ENCODE results near the gene ALOX15. TPM values are rescaled to one million over a fixed set of nuclear protein-coding genes. Genes with fewer than 3 reads are reported as not detected.

ALOX15 gene
- total RNA-seq, 1 experiment from 2014 or later: 0.31 TPM

DNA sequence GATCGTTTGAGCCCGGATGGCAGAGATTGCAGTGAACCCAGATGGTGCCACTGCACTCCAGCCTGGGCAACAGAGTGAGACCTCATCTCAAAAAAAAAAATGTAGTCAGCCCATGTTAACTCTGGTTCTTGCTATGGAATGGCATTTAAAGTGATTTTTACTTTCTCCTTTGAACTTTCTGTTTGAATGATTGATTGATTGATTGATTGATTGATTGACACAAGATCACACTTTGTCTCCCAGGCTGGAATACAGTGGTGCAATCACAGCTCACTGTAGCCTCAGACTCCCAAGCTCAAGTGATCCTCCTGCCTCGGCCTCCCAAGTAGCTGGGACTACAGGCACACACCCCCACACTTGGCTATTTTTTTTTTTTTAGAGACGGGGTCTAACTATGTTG, 40.2 kb downstream of the ALOX15 start:
- H4K5ac ChIP-seq (ENCODE audit: insufficient read length, low read depth, low read length): no peak overlapping the region
- H3K79me2 ChIP-seq (ENCODE audit: insufficient read depth, low read length): no peaks in the 10 kb centered on the region
- no peak overlapping the region for H3K56ac ChIP-seq (ENCODE audit: insufficient read length, low read depth, low read length)
- no peak overlapping the region for H3K27ac Mint-ChIP-seq
- no peak overlapping the region for H2BK15ac ChIP-seq (ENCODE audit: low read depth, low read length)
- no peaks in the 10 kb centered on the region for H3K23me2 ChIP-seq (ENCODE audit: insufficient read length, low read depth, low read length, poor library complexity, severe bottlenecking)
- no peak overlapping the region for H3K4me3 Mint-ChIP-seq
- H3K4ac ChIP-seq (ENCODE audit: low read depth, low read length): no peak overlapping the region
- peaks cover 0 to 4% (median 0%) of the 10 kb centered on the region in 3 experiments; a peak in 1 of 7 replicates for H3K36me3 Mint-ChIP-seq (ENCODE audit: insufficient read depth in 1 of 3, low read depth in 3 of 3)
- peaks cover 0 to 2% of the 10 kb centered on the region in 2 experiments; a peak in 2 of 5 replicates for H3K9me3 Mint-ChIP-seq
- no peak overlapping the region for H4K91ac ChIP-seq (ENCODE audit: insufficient read length, low read depth, low read length)
- no peak overlapping the region for H2BK12ac ChIP-seq (ENCODE audit: insufficient read length, low read depth, low read length)
- H3K27ac ChIP-seq (ENCODE audit: insufficient read length, low read depth, low read length): no peak overlapping the region
- H3K27me3 Mint-ChIP-seq (ENCODE audit: low read depth): peaks cover 14% of the 10 kb centered on the region
- WGBS (ENCODE audit: extremely low coverage, insufficient read length, low lambda C conversion rate): no CpG with 5 or more reads among the region's 4 CpGs
- no peak overlapping the region for H2AK5ac ChIP-seq (ENCODE audit: insufficient read length, low read length)
- no peaks in the 10 kb centered on the region for H3K9me3 ChIP-seq (ENCODE audit: control insufficient read depth, low read depth, low read length)
- no peak overlapping the region for H3K18ac ChIP-seq (ENCODE audit: insufficient read length, low read depth, low read length)
- no peak overlapping the region for H3K9ac ChIP-seq (ENCODE audit: extremely low read depth, insufficient read length, low read length)
- no peak overlapping the region for H2AFZ ChIP-seq (ENCODE audit: low read length)
- no peaks in the 10 kb centered on the region for H3K79me1 ChIP-seq (ENCODE audit: insufficient read depth, low read depth, low read length, poor library complexity, severe bottlenecking)
- TF ChIP-seq, protein P1, sequence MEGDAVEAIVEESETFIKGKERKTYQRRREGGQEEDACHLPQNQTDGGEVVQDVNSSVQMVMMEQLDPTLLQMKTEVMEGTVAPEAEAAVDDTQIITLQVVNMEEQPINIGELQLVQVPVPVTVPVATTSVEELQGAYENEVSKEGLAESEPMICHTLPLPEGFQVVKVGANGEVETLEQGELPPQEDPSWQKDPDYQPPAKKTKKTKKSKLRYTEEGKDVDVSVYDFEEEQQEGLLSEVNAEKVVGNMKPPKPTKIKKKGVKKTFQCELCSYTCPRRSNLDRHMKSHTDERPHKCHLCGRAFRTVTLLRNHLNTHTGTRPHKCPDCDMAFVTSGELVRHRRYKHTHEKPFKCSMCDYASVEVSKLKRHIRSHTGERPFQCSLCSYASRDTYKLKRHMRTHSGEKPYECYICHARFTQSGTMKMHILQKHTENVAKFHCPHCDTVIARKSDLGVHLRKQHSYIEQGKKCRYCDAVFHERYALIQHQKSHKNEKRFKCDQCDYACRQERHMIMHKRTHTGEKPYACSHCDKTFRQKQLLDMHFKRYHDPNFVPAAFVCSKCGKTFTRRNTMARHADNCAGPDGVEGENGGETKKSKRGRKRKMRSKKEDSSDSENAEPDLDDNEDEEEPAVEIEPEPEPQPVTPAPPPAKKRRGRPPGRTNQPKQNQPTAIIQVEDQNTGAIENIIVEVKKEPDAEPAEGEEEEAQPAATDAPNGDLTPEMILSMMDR (conservative IDR thresholded peaks at IDR 0.05): no peak
- H2BK120ac ChIP-seq (ENCODE audit: low read depth, low read length, poor library complexity, severe bottlenecking): no peak overlapping the region
- H2BK20ac ChIP-seq (ENCODE audit: low read depth, low read length, poor library complexity, severe bottlenecking): no peak overlapping the region
- no peak overlapping the region for H4K8ac ChIP-seq (replicated peaks; ENCODE audit: insufficient read length, low read depth, low read length)
- no peak for DNase-seq
- peaks cover 3% of the 10 kb centered on the region; the same call in 1 of the 2 replicates for H3K4me1 ChIP-seq (ENCODE audit: insufficient read depth, low read length)
- no peak overlapping the region for H3K4me2 ChIP-seq (ENCODE audit: insufficient read depth, insufficient read length, low read length)
- no peak overlapping the region for H2BK5ac ChIP-seq (ENCODE audit: insufficient read length, low read length)
- H3K4me1 Mint-ChIP-seq: peaks cover 27 to 48% of the 10 kb centered on the region in 2 experiments
- H3T11ph ChIP-seq (ENCODE audit: low read length): no peak overlapping the region
- H3K14ac ChIP-seq (ENCODE audit: insufficient read depth, low read length): no peak overlapping the region
- no peaks in the 10 kb centered on the region for H3K27me3 ChIP-seq (ENCODE audit: insufficient read depth, low read length)
- no peaks in the 10 kb centered on the region for H4K20me1 ChIP-seq (ENCODE audit: control insufficient read depth, insufficient read depth, insufficient read length)
- H3K23ac ChIP-seq (ENCODE audit: insufficient read length, low read depth, low read length): no peak overlapping the region
